C4-2B (cell line): ENCODE results near the gene NTNG1.

Experiments
- ZFX ChIP-seq: fragments of 450-650 bp; IDR thresholded peaks from 2 replicates; pipeline ENCODE4 v1.6.1; 2017
- TF ChIP-seq, protein P1 (sequence below): fragments of 450-650 bp; conservative IDR thresholded peaks from 2 replicates; pipeline ENCODE4 v1.5.1; 2017; ENCODE audit warnings: mild to moderate bottlenecking

DNA sequence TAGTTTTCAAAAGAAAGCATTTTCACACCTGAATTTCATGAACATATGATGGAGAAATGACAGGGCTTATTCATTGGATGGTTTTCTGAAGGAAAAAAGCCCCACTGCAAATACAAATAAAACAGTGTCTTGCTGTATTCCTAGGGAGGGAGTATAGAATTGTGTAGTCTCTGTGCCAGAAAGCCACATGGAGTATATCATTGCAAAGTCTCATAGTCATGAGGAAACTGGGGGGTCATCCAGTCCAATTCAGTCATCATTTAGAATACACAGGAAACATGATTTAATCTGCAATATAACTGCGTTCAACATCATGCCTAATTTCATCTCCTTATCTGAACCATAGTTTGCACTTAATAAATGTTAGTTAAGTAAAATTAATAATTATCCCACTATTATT is 222.3 kb downstream of the NTNG1 start:
- TF ChIP-seq, protein P1, sequence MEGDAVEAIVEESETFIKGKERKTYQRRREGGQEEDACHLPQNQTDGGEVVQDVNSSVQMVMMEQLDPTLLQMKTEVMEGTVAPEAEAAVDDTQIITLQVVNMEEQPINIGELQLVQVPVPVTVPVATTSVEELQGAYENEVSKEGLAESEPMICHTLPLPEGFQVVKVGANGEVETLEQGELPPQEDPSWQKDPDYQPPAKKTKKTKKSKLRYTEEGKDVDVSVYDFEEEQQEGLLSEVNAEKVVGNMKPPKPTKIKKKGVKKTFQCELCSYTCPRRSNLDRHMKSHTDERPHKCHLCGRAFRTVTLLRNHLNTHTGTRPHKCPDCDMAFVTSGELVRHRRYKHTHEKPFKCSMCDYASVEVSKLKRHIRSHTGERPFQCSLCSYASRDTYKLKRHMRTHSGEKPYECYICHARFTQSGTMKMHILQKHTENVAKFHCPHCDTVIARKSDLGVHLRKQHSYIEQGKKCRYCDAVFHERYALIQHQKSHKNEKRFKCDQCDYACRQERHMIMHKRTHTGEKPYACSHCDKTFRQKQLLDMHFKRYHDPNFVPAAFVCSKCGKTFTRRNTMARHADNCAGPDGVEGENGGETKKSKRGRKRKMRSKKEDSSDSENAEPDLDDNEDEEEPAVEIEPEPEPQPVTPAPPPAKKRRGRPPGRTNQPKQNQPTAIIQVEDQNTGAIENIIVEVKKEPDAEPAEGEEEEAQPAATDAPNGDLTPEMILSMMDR: no peak
- no peak for TF ChIP-seq ZFX
